IPS-18a (cell line): ENCODE results near the gene SNRPD3.

Source experiments
- H3K27ac ChIP-seq: one replicate; pipeline ENCODE4 v1.5.1; 2013; ENCODE audit warnings: low read length
- H3K27me3 ChIP-seq: one replicate; pipeline ENCODE4 v1.6.1; 2013; ENCODE audit warnings: mild to moderate bottlenecking, low read length; ENCODE audit not compliant: control insufficient read depth, insufficient read depth
- H3K36me3 ChIP-seq: one replicate; pipeline ENCODE4 v1.6.1; 2013; ENCODE audit warnings: low read depth, low read length; ENCODE audit not compliant: control insufficient read depth
- H3K4me1 ChIP-seq: one replicate; pipeline ENCODE4 v1.6.1; 2013; ENCODE audit warnings: low read depth, low read length; ENCODE audit not compliant: control insufficient read depth
- H3K4me3 ChIP-seq: one replicate; pipeline ENCODE4 v1.5.1; 2013; ENCODE audit warnings: low read length
- H3K9ac ChIP-seq: one replicate; pipeline ENCODE4 v1.6.1; 2013; ENCODE audit warnings: mild to moderate bottlenecking, low read length, moderate library complexity
- H3K9me3 ChIP-seq: one replicate; pipeline ENCODE4 v1.6.1; 2013; ENCODE audit warnings: low read depth, low read length; ENCODE audit not compliant: control insufficient read depth

Gene SNRPD3

GRCh38 chr22:24580276-24580675 lies 24.5 kb downstream of the SNRPD3 start:
- no peak overlapping the region for H3K4me3 ChIP-seq
- H3K9ac ChIP-seq = no peak overlapping the region
- no peaks in the 10 kb centered on the region for H3K27me3 ChIP-seq
- H3K36me3 ChIP-seq = no peaks in the 10 kb centered on the region
- no peaks in the 10 kb centered on the region for H3K4me1 ChIP-seq
- no peaks in the 10 kb centered on the region for H3K9me3 ChIP-seq
- no peak overlapping the region for H3K27ac ChIP-seq

GRCh38 chr22:24582056-24582814 lies 26.4 kb downstream of the SNRPD3 start:
- Histone ChIP-seq H3K9ac (no peak overlapping the region), H3K4me1 (no peaks in the 10 kb centered on the region), H3K4me3 (no peak overlapping the region), H3K27me3 (no peaks in the 10 kb centered on the region), H3K27ac (no peak overlapping the region), H3K36me3 (no peaks in the 10 kb centered on the region), H3K9me3 (no peaks in the 10 kb centered on the region)

- Histone ChIP-seq H3K4me1 (no peaks in the 10 kb centered on the region), H3K27me3 (no peaks in the 10 kb centered on the region), H3K27ac (no peak overlapping the region), H3K9ac (no peak overlapping the region), H3K4me3 (no peak overlapping the region), H3K36me3 (peaks cover 6% of the 10 kb centered on the region), H3K9me3 (no peaks in the 10 kb centered on the region)
Observed at GRCh38 chr22:24583221-24584165, 27.7 kb downstream of the SNRPD3 start.

- Histone ChIP-seq H3K4me1 (no peaks in the 10 kb centered on the region), H3K9ac (no peak overlapping the region), H3K4me3 (no peak overlapping the region), H3K9me3 (no peaks in the 10 kb centered on the region), H3K27me3 (no peaks in the 10 kb centered on the region), H3K36me3 (peaks cover 6% of the 10 kb centered on the region), H3K27ac (no peak overlapping the region)
Observed at GRCh38 chr22:24584166-24584790, 28.5 kb downstream of the SNRPD3 start.

GRCh38 chr22:24584871-24585411 lies 29.1 kb downstream of the SNRPD3 start:
- H3K9ac ChIP-seq = no peak overlapping the region
- no peaks in the 10 kb centered on the region for H3K9me3 ChIP-seq
- H3K36me3 ChIP-seq = peaks cover 6% of the 10 kb centered on the region
- no peaks in the 10 kb centered on the region for H3K27me3 ChIP-seq
- H3K4me1 ChIP-seq = no peaks in the 10 kb centered on the region
- H3K4me3 ChIP-seq = no peak overlapping the region
- H3K27ac ChIP-seq = no peak overlapping the region

- Histone ChIP-seq H3K36me3 (peaks cover 6% of the 10 kb centered on the region), H3K9ac (no peak overlapping the region), H3K9me3 (no peaks in the 10 kb centered on the region), H3K27me3 (no peaks in the 10 kb centered on the region), H3K4me1 (no peaks in the 10 kb centered on the region), H3K4me3 (no peak overlapping the region), H3K27ac (no peak overlapping the region)
Observed at GRCh38 chr22:24585461-24585860, 29.7 kb downstream of the SNRPD3 start.

- H3K9ac ChIP-seq = no peak overlapping the region
- peaks cover 6% of the 10 kb centered on the region for H3K36me3 ChIP-seq
- no peak overlapping the region for H3K27ac ChIP-seq
- H3K27me3 ChIP-seq = no peaks in the 10 kb centered on the region
- H3K4me3 ChIP-seq = no peak overlapping the region
- no peaks in the 10 kb centered on the region for H3K9me3 ChIP-seq
- no peaks in the 10 kb centered on the region for H3K4me1 ChIP-seq
Observed at GRCh38 chr22:24585927-24586546, 30.2 kb downstream of the SNRPD3 start.

- Histone ChIP-seq H3K4me3 (no peak overlapping the region), H3K9me3 (no peaks in the 10 kb centered on the region), H3K36me3 (peaks cover 6% of the 10 kb centered on the region), H3K27ac (no peak overlapping the region), H3K4me1 (peaks cover 4% of the 10 kb centered on the region), H3K9ac (no peak overlapping the region), H3K27me3 (no peaks in the 10 kb centered on the region)
Observed at GRCh38 chr22:24587251-24587650, 31.5 kb downstream of the SNRPD3 start.

GRCh38 chr22:24587948-24588347 lies 32.1 kb downstream of the SNRPD3 start:
- Histone ChIP-seq H3K36me3 (peaks cover 6% of the 10 kb centered on the region), H3K9me3 (no peaks in the 10 kb centered on the region), H3K4me1 (peaks cover 5% of the 10 kb centered on the region), H3K27ac (no peak overlapping the region), H3K4me3 (no peak overlapping the region), H3K9ac (no peak overlapping the region), H3K27me3 (no peaks in the 10 kb centered on the region)

GRCh38 chr22:24588381-24588756 lies 32.6 kb downstream of the SNRPD3 start:
- no peak overlapping the region for H3K27ac ChIP-seq
- H3K4me3 ChIP-seq = no peak overlapping the region
- peaks cover 5% of the 10 kb centered on the region for H3K4me1 ChIP-seq
- no peak overlapping the region for H3K9ac ChIP-seq
- peaks cover 6% of the 10 kb centered on the region for H3K36me3 ChIP-seq
- no peaks in the 10 kb centered on the region for H3K9me3 ChIP-seq
- no peaks in the 10 kb centered on the region for H3K27me3 ChIP-seq
